HepG2 (cell line): Measurements from ENCODE around the gene MYLK2. TPM values are rescaled to one million over a fixed set of nuclear protein-coding genes. Genes with fewer than 3 reads are reported as not detected.

ENCODE experiments used
- AFF4 ChIP-seq: sonication (generic); formaldehyde crosslinking; IDR thresholded peaks from 2 replicates; pipeline ENCODE4 v1.4.0; 2020; ENCODE audit warnings: missing genetic modification reagents
- ATM ChIP-seq: fragments of 450-650 bp; IDR thresholded peaks from 2 replicates; pipeline ENCODE4 v1.7.1; 2017; ENCODE audit warnings: mild to moderate bottlenecking, borderline replicate concordance
- CBX2 ChIP-seq, 2 experiments: fragments of 200-600 bp in 1 of 2; sonication (generic); formaldehyde crosslinking in 1 of 2; IDR thresholded peaks; 2 replicates each; pipeline versions ENCODE4 v1.7.0 to v1.8.1; 2018 to 2022; ENCODE audit warnings: low read depth in 2 of 2, low read length in 1 of 2, mild to moderate bottlenecking in 1 of 2, missing genetic modification reagents in 1 of 2
- GTF2F1 ChIP-seq: fragments of 150-350 bp; IDR thresholded peaks from 2 replicates; pipeline ENCODE4 v1.6.1; 2014; ENCODE audit warnings: low read length
- GZF1 ChIP-seq: sonication (generic); formaldehyde crosslinking; IDR thresholded peaks from 2 replicates; pipeline ENCODE4 v1.5.1; 2020; ENCODE audit warnings: mild to moderate bottlenecking, missing genetic modification reagents
- HBP1 ChIP-seq: IDR thresholded peaks from 2 replicates; pipeline ENCODE4 v1.6.1; 2016; ENCODE audit warnings: low read depth, control low read depth
- MAFG ChIP-seq: sonication (generic); formaldehyde crosslinking; IDR thresholded peaks from 2 replicates; pipeline ENCODE4 v1.5.1; 2020; ENCODE audit warnings: mild to moderate bottlenecking, missing genetic modification reagents
- MTA1 ChIP-seq: sonication (generic); formaldehyde crosslinking; IDR thresholded peaks from 2 replicates; pipeline ENCODE4 v1.4.0; 2020; ENCODE audit warnings: missing genetic modification reagents, mild to moderate bottlenecking, borderline replicate concordance
- MTA3 ChIP-seq: sonication (generic); formaldehyde crosslinking; IDR thresholded peaks from 2 replicates; pipeline ENCODE4 v1.4.0; 2020; ENCODE audit warnings: missing genetic modification reagents
- MXD4 ChIP-seq: IDR thresholded peaks from 2 replicates; pipeline ENCODE4 v1.6.1; 2016; ENCODE audit warnings: mild to moderate bottlenecking, missing biosample characterization, missing genetic modification reagents
- RAD21 ChIP-seq: fragments of 450-650 bp; formaldehyde crosslinking; IDR thresholded peaks from 2 replicates; pipeline ENCODE4 v1.5.0; 2020; ENCODE audit warnings: mild to moderate bottlenecking
- RAD51 ChIP-seq: fragments of 450-650 bp; IDR thresholded peaks from 2 replicates; pipeline ENCODE4 v1.6.1; 2016; ENCODE audit warnings: borderline replicate concordance
- REPIN1 ChIP-seq: sonication (generic); formaldehyde crosslinking; IDR thresholded peaks from 2 replicates; pipeline ENCODE4 v1.8.0; 2022; ENCODE audit warnings: missing genetic modification reagents, low read depth, mild to moderate bottlenecking, borderline replicate concordance
- SKI ChIP-seq: fragments of 450-650 bp; IDR thresholded peaks from one replicate; pipeline ENCODE4 v1.6.1; 2018; ENCODE audit warnings: mild to moderate bottlenecking; ENCODE audit not compliant: partially characterized antibody
- SNAPC5 ChIP-seq: sonication (generic); formaldehyde crosslinking; IDR thresholded peaks from 2 replicates; pipeline ENCODE4 v1.8.1; 2023; ENCODE audit warnings: mild to moderate bottlenecking, missing genetic modification reagents, borderline replicate concordance
- TRIM22 ChIP-seq: fragments of 450-650 bp; IDR thresholded peaks from 2 replicates; pipeline ENCODE4 v1.6.1; 2017
- ZC3H4 ChIP-seq: sonication (generic); formaldehyde crosslinking; IDR thresholded peaks from 2 replicates; pipeline ENCODE4 v1.4.0; 2020; ENCODE audit warnings: missing genetic modification reagents, borderline replicate concordance
- ZNF160 ChIP-seq: sonication (generic); formaldehyde crosslinking; IDR thresholded peaks from 2 replicates; pipeline ENCODE4 v1.8.0; 2022; ENCODE audit warnings: mild to moderate bottlenecking, inconsistent platforms, missing genetic modification reagents
- ZNF207 ChIP-seq: fragments of 450-650 bp; IDR thresholded peaks from 2 replicates; pipeline ENCODE4 v1.6.1; 2016; ENCODE audit warnings: antibody characterized with exemption, borderline replicate concordance
- ZNF460 ChIP-seq: sonication (generic); formaldehyde crosslinking; IDR thresholded peaks from 2 replicates; pipeline ENCODE4 v1.5.1; 2020; ENCODE audit warnings: missing genetic modification reagents, mild to moderate bottlenecking, borderline replicate concordance
- ZNF597 ChIP-seq: sonication (generic); formaldehyde crosslinking; IDR thresholded peaks from 2 replicates; pipeline ENCODE4 v1.5.0; 2020; ENCODE audit warnings: missing genetic modification reagents
- ZNF670 ChIP-seq: sonication (generic); formaldehyde crosslinking; IDR thresholded peaks from 2 replicates; pipeline ENCODE4 v1.8.0; 2022; ENCODE audit warnings: mild to moderate bottlenecking, missing genetic modification reagents, borderline replicate concordance
- polyA plus RNA-seq, 8 experiments: library from polyadenylated mRNA; depleted of rRNA in 3 of 8; stranded (reverse) in 7 of 8; unstranded in 1 of 8; fragments of >200 nt; fragmentation: Illumina TruSeq in 4 of 8; extraction: Trizol in 4 of 8; gene quantifications; 2 replicates each; pipeline versions ENCODE4 v1.2.1 to v1.2.3, GENCODE V29; 2011 to 2016; ENCODE audit warnings: low read depth in 4 of 8, missing spikeins in 1 of 8, mixed read lengths in 1 of 8; ENCODE audit not compliant: insufficient read depth in 1 of 8
- total RNA-seq, 5 experiments: library from RNA; depleted of rRNA; stranded (reverse); fragments of >200 nt; fragmentation: Illumina TruSeq; extraction: Trizol; gene quantifications; 2 replicates each; pipeline ENCODE4 v1.2.3, GENCODE V29; 2016; ENCODE audit warnings: low read depth in 1 of 5

The MYLK2 gene
- total and polyA plus RNA-seq, 2 of the 13 experiments (the other 11 are each of a cell fraction or from before 2014, with no cell fraction given): 0.27 TPM; not detected in 1

- no peak for TF ChIP-seq HBP1
- peak; percentile 99; the same call in 1 of the 2 replicates for TF ChIP-seq CBX2 (IDR thresholded peaks at IDR 0.05; ENCODE audit: low read depth, low read length)
- TF ChIP-seq CBX2 (CRISPR knock-in tag; IDR thresholded peaks at IDR 0.05; ENCODE audit: low read depth): no peak
- peak; percentile 50; the same call in 1 of the 2 replicates for TF ChIP-seq ZNF460
- TF ChIP-seq GTF2F1: no peak
- peak; percentile 83 for TF ChIP-seq SKI
- TF ChIP-seq MXD4: peak; percentile 96
- 0 out of 2 replicates have a peak, but pooled peaks have one; percentile 57 for TF ChIP-seq MTA1 (CRISPR knock-in tag)
- TF ChIP-seq ATM: no peak
- peak; percentile 69; the same call in 1 of the 2 replicates for TF ChIP-seq ZNF670 (CRISPR knock-in tag)
- no peak for TF ChIP-seq MAFG (CRISPR knock-in tag)
- TF ChIP-seq SNAPC5: no peak
- TF ChIP-seq RAD51: no peak
- no peak for TF ChIP-seq ZNF597 (CRISPR knock-in tag)
- no peak for TF ChIP-seq REPIN1 (CRISPR knock-in tag)
- TF ChIP-seq ZNF207: no peak
- 0 out of 2 replicates have a peak, but pooled peaks have one; percentile 29 for TF ChIP-seq GZF1 (CRISPR knock-in tag)
- peak; percentile 56; the same call in 1 of the 2 replicates for TF ChIP-seq ZNF160 (CRISPR knock-in tag)
- TF ChIP-seq ZC3H4: no peak; the same call in 1 of the 2 replicates
- no peak for TF ChIP-seq TRIM22
- TF ChIP-seq AFF4 (CRISPR knock-in tag): no peak
- TF ChIP-seq RAD21: peak; percentile 45
- no peak for TF ChIP-seq MTA3
These were observed 60.2 kb downstream of the MYLK2 start (continued) for GRCh38 chr20:31879143-31879987.
